Liver (tissue), 9 donors: ENCODE results near the gene PKD2L1. TPM values are rescaled to one million over a fixed set of nuclear protein-coding genes. Genes with fewer than 3 reads are reported as not detected.

Experiments
- DNase-seq: peaks from one replicate; pipeline ENCODE4 v3.0.0-alpha.2; 2017; ENCODE audit warnings: low spot score
- H3K27ac ChIP-seq, 2 donors: one replicate each; pipeline ENCODE4 v1.7.0; 2013; ENCODE audit warnings: inconsistent platforms in 2 of 2, low read length in 2 of 2, control low read depth in 1 of 2, low read depth in 1 of 2, mild to moderate bottlenecking in 1 of 2
- H3K27me3 ChIP-seq, 4 donors: one replicate each; pipeline versions ENCODE4 v1.6.1 to v1.7.0; 2013; ENCODE audit warnings: low read length in 3 of 4, inconsistent platforms in 1 of 4, mild to moderate bottlenecking in 1 of 4, moderate library complexity in 1 of 4; ENCODE audit not compliant: control insufficient read depth in 4 of 4, insufficient read depth in 4 of 4
- H3K36me3 ChIP-seq, 4 donors: one replicate each; pipeline versions ENCODE4 v1.6.1 to v1.7.0; 2013; ENCODE audit warnings: low read length in 3 of 4, mild to moderate bottlenecking in 3 of 4, low read depth in 1 of 4, moderate library complexity in 1 of 4; ENCODE audit not compliant: control insufficient read depth in 4 of 4, insufficient read depth in 3 of 4
- H3K4me1 ChIP-seq, 4 donors: one replicate each; pipeline versions ENCODE4 v1.6.1 to v1.7.0; 2013; ENCODE audit warnings: low read length in 3 of 4, mild to moderate bottlenecking in 3 of 4, moderate library complexity in 1 of 4; ENCODE audit not compliant: control insufficient read depth in 4 of 4, insufficient read depth in 4 of 4
- H3K4me3 ChIP-seq, 3 donors: one replicate each; pipeline versions ENCODE4 v1.6.1 to v1.7.0; 2013; ENCODE audit warnings: low read length in 3 of 3, control low read depth in 1 of 3, low read depth in 1 of 3, mild to moderate bottlenecking in 1 of 3
- H3K9ac ChIP-seq, 2 donors: one replicate each; pipeline ENCODE4 v1.7.0; 2013; ENCODE audit warnings: low read length in 2 of 2, mild to moderate bottlenecking in 2 of 2, moderate library complexity in 2 of 2, control low read depth in 1 of 2, low read depth in 1 of 2
- H3K9me3 ChIP-seq, 4 donors: one replicate each; pipeline versions ENCODE4 v1.6.1 to v1.7.0; 2013; ENCODE audit warnings: low read length in 3 of 4; ENCODE audit not compliant: control insufficient read depth in 4 of 4
- EGR1 ChIP-seq, 2 donors: IDR thresholded peaks; 2 replicates each; pipeline ENCODE4 v1.6.1; 2016 to 2018; ENCODE audit warnings: antibody characterized with exemption in 2 of 2, low read depth in 2 of 2
- FOXA1 ChIP-seq: IDR thresholded peaks from 2 replicates; pipeline ENCODE4 v1.6.1; 2016; ENCODE audit warnings: antibody characterized with exemption
- FOXA2 ChIP-seq: IDR thresholded peaks from 2 replicates; pipeline ENCODE4 v1.6.1; 2016; ENCODE audit warnings: antibody characterized with exemption
- GABPA ChIP-seq, 2 donors: IDR thresholded peaks in 1 of 2; conservative IDR thresholded peaks in 1 of 2; 2 replicates each; pipeline ENCODE4 v1.6.1; 2016; ENCODE audit warnings: antibody characterized with exemption in 2 of 2, mild to moderate bottlenecking in 1 of 2, moderate library complexity in 1 of 2
- HNF4A ChIP-seq, 2 donors: conservative IDR thresholded peaks; 2 replicates each; pipeline ENCODE4 v1.6.1; 2016; ENCODE audit warnings: antibody characterized with exemption in 2 of 2, mild to moderate bottlenecking in 2 of 2
- HNF4G ChIP-seq: IDR thresholded peaks from 2 replicates; pipeline ENCODE4 v1.6.1; 2016; ENCODE audit warnings: antibody characterized with exemption
- JUND ChIP-seq, 2 donors: IDR thresholded peaks; 2 replicates each; pipeline ENCODE4 v1.6.1; 2016; ENCODE audit warnings: antibody characterized with exemption in 2 of 2
- NR2F2 ChIP-seq: IDR thresholded peaks from 2 replicates; pipeline ENCODE4 v1.6.1; 2016; ENCODE audit warnings: antibody characterized with exemption
- RAD21 ChIP-seq, 2 donors: IDR thresholded peaks; 2 replicates each; pipeline ENCODE4 v1.6.1; 2016; ENCODE audit warnings: antibody characterized with exemption in 2 of 2, mild to moderate bottlenecking in 2 of 2
- RXRA ChIP-seq, 2 donors: IDR thresholded peaks; 2 replicates each; pipeline ENCODE4 v1.6.1; 2017 to 2018; ENCODE audit warnings: antibody characterized with exemption in 2 of 2, mild to moderate bottlenecking in 1 of 2
- SP1 ChIP-seq: IDR thresholded peaks from 2 replicates; pipeline ENCODE4 v1.6.1; 2018; ENCODE audit warnings: antibody characterized with exemption, mild to moderate bottlenecking
- TAF1 ChIP-seq: conservative IDR thresholded peaks from 2 replicates; pipeline ENCODE4 v1.6.1; 2016; ENCODE audit warnings: antibody characterized with exemption, mild to moderate bottlenecking
- YY1 ChIP-seq: IDR thresholded peaks from 2 replicates; pipeline ENCODE4 v1.6.1; 2016; ENCODE audit warnings: antibody characterized with exemption, mild to moderate bottlenecking
- WGBS: extraction: QIAGEN DNeasy Blood & Tissue Kit; methylation state at CpG from one replicate; pipeline ENCODE4 v1.1.7; 2013; 5-methylcytosine and 5-hydroxymethylcytosine counted together
- polyA plus RNA-seq, 2 donors: library from polyadenylated mRNA; stranded (reverse) in 1 of 2; unstranded in 1 of 2; fragments of 200-250 nt in 1 of 2; fragments of >200 nt in 1 of 2; fragmentation: Nextera tagmentation in 1 of 2; extraction: Ambion mirVana in 1 of 2; gene quantifications; one replicate each; pipeline versions ENCODE4 v1.2.1 to v1.2.3, GENCODE V29; 2013 to 2015
- total RNA-seq, 2 donors: library from RNA; depleted of rRNA; stranded (reverse); fragments of >200 nt; gene quantifications; one replicate each; pipeline ENCODE4 v1.2.3, GENCODE V29; 2014
- TF ChIP-seq, protein P1 (sequence below): IDR thresholded peaks from 2 replicates; pipeline ENCODE4 v1.6.1; 2016; ENCODE audit warnings: antibody characterized with exemption
- TF ChIP-seq, protein P2 (sequence below): fragments of 150-350 bp; IDR thresholded peaks from 2 replicates; pipeline ENCODE4 v1.5.1; 2017; ENCODE audit warnings: improper control_type of control experiment, low read depth, low read length; ENCODE audit not compliant: missing input control
- TF ChIP-seq, protein P3 (sequence below): IDR thresholded peaks from 2 replicates; pipeline ENCODE4 v1.6.1; 2016; ENCODE audit warnings: antibody characterized with exemption
- TF ChIP-seq, protein P4 (sequence below): IDR thresholded peaks from 2 replicates; pipeline ENCODE4 v1.6.1; 2016; ENCODE audit warnings: antibody characterized with exemption, mild to moderate bottlenecking
- donor health status: healthy.
- donor health status: healthy.
- donor health status: healthy.
- donor health status: healthy.
- donor health status: healthy.

Gene PKD2L1
- total and polyA plus RNA-seq, 4 donors: 0.06 to 0.15 (median 0.11) TPM

DNA sequence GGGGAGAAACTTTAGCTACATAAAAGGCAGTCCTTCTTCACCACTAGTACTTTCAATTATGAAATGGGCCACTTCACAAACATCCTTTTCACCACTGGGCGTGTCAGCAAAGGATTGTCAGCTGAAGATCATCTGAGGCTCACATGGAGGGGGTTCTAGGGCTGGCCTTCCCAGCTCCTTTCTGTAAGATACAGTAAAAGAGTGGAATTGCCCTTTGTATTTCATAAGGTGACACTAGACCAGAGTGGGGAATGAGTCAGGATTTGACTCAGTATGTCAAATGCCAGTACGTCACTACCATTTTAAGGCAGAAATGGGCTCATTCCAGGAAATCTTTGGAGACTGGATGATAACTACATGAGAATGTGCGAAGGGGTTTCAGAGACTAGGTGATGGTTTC lies 22.3 kb downstream of the PKD2L1 start (continued):
- TF ChIP-seq, protein P1, sequence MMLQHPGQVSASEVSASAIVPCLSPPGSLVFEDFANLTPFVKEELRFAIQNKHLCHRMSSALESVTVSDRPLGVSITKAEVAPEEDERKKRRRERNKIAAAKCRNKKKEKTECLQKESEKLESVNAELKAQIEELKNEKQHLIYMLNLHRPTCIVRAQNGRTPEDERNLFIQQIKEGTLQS: no peak

DNA sequence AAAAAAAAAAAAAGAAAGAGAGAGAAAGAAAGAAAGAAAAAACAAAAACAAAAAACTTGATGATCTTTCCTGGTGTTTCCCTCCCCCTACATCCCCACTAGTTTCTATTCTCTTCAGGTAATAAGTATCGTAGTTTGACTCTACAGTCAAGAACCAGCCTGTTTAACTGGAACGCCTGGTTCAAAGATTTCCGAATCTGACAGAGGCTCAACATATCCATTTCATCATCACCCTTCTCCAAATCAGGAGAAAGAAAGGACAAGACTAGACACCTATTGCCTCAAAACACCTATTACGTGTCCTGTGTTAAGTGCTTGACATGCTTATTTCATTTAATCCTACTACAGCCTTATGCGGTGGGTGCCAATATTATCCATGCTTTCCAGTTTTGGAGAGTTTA lies 23.2 kb downstream of the PKD2L1 start:
- WGBS: 94% methylated on average over 5 of the region's 5 CpGs
- Histone ChIP-seq H3K27ac (no peak overlapping the region), H3K9ac (no peak overlapping the region)

More for the DNA sequence above, 23.2 kb downstream of the PKD2L1 start:
- Histone ChIP-seq H3K36me3 (no peaks in the 10 kb centered on the region), H3K4me3 (no peak overlapping the region), H3K4me1 (no peaks in the 10 kb centered on the region), H3K27me3 (peaks cover 0 to 2% (median 0%) of the 10 kb centered on the region in 4 donors), H3K9me3 (no peaks in the 10 kb centered on the region)
- TF ChIP-seq, protein P2, sequence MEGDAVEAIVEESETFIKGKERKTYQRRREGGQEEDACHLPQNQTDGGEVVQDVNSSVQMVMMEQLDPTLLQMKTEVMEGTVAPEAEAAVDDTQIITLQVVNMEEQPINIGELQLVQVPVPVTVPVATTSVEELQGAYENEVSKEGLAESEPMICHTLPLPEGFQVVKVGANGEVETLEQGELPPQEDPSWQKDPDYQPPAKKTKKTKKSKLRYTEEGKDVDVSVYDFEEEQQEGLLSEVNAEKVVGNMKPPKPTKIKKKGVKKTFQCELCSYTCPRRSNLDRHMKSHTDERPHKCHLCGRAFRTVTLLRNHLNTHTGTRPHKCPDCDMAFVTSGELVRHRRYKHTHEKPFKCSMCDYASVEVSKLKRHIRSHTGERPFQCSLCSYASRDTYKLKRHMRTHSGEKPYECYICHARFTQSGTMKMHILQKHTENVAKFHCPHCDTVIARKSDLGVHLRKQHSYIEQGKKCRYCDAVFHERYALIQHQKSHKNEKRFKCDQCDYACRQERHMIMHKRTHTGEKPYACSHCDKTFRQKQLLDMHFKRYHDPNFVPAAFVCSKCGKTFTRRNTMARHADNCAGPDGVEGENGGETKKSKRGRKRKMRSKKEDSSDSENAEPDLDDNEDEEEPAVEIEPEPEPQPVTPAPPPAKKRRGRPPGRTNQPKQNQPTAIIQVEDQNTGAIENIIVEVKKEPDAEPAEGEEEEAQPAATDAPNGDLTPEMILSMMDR: no peak
- TF ChIP-seq, protein P3, sequence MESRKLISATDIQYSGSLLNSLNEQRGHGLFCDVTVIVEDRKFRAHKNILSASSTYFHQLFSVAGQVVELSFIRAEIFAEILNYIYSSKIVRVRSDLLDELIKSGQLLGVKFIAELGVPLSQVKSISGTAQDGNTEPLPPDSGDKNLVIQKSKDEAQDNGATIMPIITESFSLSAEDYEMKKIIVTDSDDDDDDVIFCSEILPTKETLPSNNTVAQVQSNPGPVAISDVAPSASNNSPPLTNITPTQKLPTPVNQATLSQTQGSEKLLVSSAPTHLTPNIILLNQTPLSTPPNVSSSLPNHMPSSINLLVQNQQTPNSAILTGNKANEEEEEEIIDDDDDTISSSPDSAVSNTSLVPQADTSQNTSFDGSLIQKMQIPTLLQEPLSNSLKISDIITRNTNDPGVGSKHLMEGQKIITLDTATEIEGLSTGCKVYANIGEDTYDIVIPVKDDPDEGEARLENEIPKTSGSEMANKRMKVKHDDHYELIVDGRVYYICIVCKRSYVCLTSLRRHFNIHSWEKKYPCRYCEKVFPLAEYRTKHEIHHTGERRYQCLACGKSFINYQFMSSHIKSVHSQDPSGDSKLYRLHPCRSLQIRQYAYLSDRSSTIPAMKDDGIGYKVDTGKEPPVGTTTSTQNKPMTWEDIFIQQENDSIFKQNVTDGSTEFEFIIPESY: no peak
- TF ChIP-seq TAF1 (no peak), SP1 (no peak), YY1 (no peak), HNF4G (no peak), RAD21 (IDR thresholded peaks at IDR 0.05) (no peak), EGR1 (IDR thresholded peaks at IDR 0.05; ENCODE audit: low read depth in 2 of 2) (no peak), GABPA (IDR thresholded peaks at IDR 0.05 in 1 of 2, conservative IDR thresholded peaks at IDR 0.05 in 1 of 2) (no peak), JUND (IDR thresholded peaks at IDR 0.05) (no peak), NR2F2 (no peak), HNF4A (conservative IDR thresholded peaks at IDR 0.05) (no peak), FOXA2 (no peak), RXRA (IDR thresholded peaks at IDR 0.05) (no peak), FOXA1 (no peak)
- TF ChIP-seq, protein P4, sequence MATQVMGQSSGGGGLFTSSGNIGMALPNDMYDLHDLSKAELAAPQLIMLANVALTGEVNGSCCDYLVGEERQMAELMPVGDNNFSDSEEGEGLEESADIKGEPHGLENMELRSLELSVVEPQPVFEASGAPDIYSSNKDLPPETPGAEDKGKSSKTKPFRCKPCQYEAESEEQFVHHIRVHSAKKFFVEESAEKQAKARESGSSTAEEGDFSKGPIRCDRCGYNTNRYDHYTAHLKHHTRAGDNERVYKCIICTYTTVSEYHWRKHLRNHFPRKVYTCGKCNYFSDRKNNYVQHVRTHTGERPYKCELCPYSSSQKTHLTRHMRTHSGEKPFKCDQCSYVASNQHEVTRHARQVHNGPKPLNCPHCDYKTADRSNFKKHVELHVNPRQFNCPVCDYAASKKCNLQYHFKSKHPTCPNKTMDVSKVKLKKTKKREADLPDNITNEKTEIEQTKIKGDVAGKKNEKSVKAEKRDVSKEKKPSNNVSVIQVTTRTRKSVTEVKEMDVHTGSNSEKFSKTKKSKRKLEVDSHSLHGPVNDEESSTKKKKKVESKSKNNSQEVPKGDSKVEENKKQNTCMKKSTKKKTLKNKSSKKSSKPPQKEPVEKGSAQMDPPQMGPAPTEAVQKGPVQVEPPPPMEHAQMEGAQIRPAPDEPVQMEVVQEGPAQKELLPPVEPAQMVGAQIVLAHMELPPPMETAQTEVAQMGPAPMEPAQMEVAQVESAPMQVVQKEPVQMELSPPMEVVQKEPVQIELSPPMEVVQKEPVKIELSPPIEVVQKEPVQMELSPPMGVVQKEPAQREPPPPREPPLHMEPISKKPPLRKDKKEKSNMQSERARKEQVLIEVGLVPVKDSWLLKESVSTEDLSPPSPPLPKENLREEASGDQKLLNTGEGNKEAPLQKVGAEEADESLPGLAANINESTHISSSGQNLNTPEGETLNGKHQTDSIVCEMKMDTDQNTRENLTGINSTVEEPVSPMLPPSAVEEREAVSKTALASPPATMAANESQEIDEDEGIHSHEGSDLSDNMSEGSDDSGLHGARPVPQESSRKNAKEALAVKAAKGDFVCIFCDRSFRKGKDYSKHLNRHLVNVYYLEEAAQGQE: no peak
- no peak for DNase-seq
